Neural progenitor cell (in vitro differentiated cells): Measurements from ENCODE around the gene EEIG1.

Source experiments
- EZH2 ChIP-seq: fragments of 200-600 bp; sonication (generic); IDR thresholded peaks from 2 replicates; pipeline ENCODE4 v1.6.1; 2017; ENCODE audit warnings: antibody characterized with exemption, mild to moderate bottlenecking, moderate library complexity
- EZH2phosphoT487 ChIP-seq: fragments of 200-600 bp; sonication (generic); IDR thresholded peaks from 2 replicates; pipeline ENCODE4 v1.6.1; 2017; ENCODE audit warnings: antibody characterized with exemption
- TF ChIP-seq, protein P1 (sequence below): fragments of 200-600 bp; sonication (generic); IDR thresholded peaks from 2 replicates; pipeline ENCODE4 v1.5.1; 2017; ENCODE audit warnings: antibody characterized with exemption, mild to moderate bottlenecking

DNA sequence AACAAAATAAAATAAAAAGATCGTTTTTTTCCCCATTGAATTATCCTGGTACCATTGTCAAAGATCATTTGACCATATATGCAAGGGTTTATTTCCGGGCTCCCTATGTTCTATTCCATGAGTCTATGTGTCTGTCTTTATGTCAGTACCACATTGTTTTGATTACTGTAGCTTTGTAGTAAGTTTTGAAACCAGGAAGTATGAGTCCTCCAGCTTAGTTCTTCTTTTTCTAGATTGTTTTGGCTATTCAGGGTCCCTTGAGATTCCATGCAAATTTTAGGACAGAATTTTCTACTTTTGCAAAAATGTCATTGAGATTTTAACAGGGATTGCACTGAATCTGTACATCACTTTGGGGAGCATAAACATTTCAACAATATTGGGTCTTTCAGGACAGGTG is 18.7 kb upstream of the EEIG1 start:
- TF ChIP-seq, protein P1, sequence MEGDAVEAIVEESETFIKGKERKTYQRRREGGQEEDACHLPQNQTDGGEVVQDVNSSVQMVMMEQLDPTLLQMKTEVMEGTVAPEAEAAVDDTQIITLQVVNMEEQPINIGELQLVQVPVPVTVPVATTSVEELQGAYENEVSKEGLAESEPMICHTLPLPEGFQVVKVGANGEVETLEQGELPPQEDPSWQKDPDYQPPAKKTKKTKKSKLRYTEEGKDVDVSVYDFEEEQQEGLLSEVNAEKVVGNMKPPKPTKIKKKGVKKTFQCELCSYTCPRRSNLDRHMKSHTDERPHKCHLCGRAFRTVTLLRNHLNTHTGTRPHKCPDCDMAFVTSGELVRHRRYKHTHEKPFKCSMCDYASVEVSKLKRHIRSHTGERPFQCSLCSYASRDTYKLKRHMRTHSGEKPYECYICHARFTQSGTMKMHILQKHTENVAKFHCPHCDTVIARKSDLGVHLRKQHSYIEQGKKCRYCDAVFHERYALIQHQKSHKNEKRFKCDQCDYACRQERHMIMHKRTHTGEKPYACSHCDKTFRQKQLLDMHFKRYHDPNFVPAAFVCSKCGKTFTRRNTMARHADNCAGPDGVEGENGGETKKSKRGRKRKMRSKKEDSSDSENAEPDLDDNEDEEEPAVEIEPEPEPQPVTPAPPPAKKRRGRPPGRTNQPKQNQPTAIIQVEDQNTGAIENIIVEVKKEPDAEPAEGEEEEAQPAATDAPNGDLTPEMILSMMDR: no peak
- TF ChIP-seq EZH2: no peak
- no peak for TF ChIP-seq EZH2phosphoT487
